ENCODE results near the gene CCDC110.

Gene CCDC110

GRCh38 chr4:185464183-185464582 lies 7.3 kb downstream of the CCDC110 start:
- H3K4me1 Mint-ChIP-seq (ENCODE audit: low read depth) = no peaks in the 10 kb centered on the region
- no peak overlapping the region for H3K27ac Mint-ChIP-seq
- H3K36me3 Mint-ChIP-seq (ENCODE audit: low read depth) = no peaks in the 10 kb centered on the region
- H3K9me3 Mint-ChIP-seq = no peaks in the 10 kb centered on the region
- peaks cover 24% of the 10 kb centered on the region for H3K27me3 Mint-ChIP-seq
- H3K4me3 Mint-ChIP-seq = no peak overlapping the region

DNA sequence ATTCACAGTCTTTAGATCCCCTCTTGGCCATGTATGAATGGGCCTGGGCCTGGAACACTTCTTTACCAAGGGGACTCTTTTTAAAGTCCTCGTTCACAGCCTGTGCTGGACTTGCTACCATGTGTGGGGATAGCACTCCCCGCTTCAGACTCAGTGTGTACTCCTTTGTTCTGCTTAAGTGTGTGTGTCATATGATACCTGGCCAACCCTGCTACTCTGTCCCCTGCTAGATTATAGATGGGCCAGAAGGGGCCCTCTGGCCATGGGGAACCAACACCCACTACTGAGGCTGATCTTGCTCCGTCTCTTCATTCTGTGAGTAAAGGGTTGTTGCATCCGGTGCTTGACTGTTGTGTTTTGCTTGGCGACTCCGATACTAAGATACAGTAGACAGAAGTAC lies 8.0 kb downstream of the CCDC110 start:
- no peaks in the 10 kb centered on the region for H3K36me3 Mint-ChIP-seq (ENCODE audit: low read depth)
- H3K27ac Mint-ChIP-seq = no peak overlapping the region
- H3K9me3 Mint-ChIP-seq = no peaks in the 10 kb centered on the region
- peaks cover 31% of the 10 kb centered on the region for H3K27me3 Mint-ChIP-seq
- H3K4me3 Mint-ChIP-seq = no peak overlapping the region
- H3K4me1 Mint-ChIP-seq (ENCODE audit: low read depth) = no peaks in the 10 kb centered on the region

DNA sequence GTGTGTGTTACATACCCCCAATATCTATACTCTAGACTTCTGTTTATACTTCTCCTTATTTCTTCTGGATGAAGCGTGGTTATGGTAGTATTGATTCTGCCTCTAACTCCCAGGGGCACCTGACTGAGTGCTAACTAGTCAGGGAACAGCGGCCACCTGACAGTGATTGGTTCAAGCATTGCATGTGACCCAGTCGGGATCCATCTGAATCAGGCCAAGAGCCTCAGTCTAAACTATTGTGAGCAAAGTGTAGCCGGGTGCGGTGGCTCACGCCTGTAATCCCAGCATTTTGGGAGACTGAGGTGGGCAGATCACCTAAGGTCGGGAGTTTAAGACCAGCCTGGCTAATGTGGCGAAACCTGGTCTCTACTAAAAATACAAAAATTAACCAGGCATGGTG lies 10.0 kb downstream of the CCDC110 start:
- Mint-ChIP-seq H3K36me3 (ENCODE audit: low read depth) (no peaks in the 10 kb centered on the region), H3K4me1 (ENCODE audit: low read depth) (no peaks in the 10 kb centered on the region), H3K27ac (no peak overlapping the region), H3K9me3 (no peaks in the 10 kb centered on the region), H3K4me3 (no peak overlapping the region), H3K27me3 (peaks cover 26% of the 10 kb centered on the region)

DNA sequence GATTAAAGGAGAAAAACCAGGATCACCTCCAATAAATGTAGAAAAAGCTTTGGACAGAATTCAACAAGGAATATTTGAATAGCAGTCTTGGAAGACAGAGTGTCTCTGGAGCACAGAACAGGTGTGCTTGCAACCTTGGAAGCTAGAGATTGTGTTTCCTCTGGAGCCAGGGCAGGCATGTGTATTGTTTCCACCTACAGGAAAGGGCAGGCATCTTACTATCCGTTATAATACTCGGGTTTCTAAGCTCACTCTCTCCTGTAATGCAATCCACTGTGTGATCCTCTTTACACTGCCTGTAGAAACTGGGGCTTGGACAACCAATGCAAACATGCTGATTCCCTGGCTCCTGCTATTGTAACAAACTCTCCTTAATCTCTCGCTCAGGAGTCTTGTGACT lies 14.4 kb downstream of the CCDC110 start:
- Mint-ChIP-seq H3K4me1 (ENCODE audit: low read depth) (no peaks in the 10 kb centered on the region), H3K27me3 (peaks cover 18% of the 10 kb centered on the region), H3K4me3 (no peak overlapping the region), H3K9me3 (no peaks in the 10 kb centered on the region), H3K36me3 (ENCODE audit: low read depth) (no peaks in the 10 kb centered on the region), H3K27ac (no peak overlapping the region)

DNA sequence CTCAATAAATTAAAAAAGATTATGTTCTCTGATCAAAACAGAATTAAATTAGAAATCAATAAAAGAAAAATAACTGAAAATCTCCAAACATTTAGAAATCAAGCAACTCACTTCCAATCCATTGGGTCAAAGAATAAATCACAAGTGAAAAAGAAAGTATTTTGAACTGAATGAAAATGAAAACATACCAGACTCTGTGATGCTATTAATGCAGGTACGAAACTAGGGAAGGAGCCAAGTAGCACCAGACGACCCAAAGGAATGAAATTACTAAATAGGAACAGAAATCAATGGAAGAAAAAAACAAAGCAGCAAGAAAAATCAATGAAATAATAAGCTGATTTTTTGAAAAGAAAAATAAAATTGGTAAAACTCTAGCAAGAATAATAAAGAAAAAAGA lies 15.4 kb downstream of the CCDC110 start:
- H3K4me1 Mint-ChIP-seq (ENCODE audit: low read depth) = no peaks in the 10 kb centered on the region
- no peaks in the 10 kb centered on the region for H3K36me3 Mint-ChIP-seq (ENCODE audit: low read depth)
- peaks cover 21% of the 10 kb centered on the region for H3K27me3 Mint-ChIP-seq
- no peak overlapping the region for H3K4me3 Mint-ChIP-seq
- no peaks in the 10 kb centered on the region for H3K9me3 Mint-ChIP-seq
- no peak overlapping the region for H3K27ac Mint-ChIP-seq

- H3K4me1 Mint-ChIP-seq (ENCODE audit: low read depth) = no peaks in the 10 kb centered on the region
- H3K27me3 Mint-ChIP-seq = peaks cover 21% of the 10 kb centered on the region
- no peak overlapping the region for H3K27ac Mint-ChIP-seq
- no peaks in the 10 kb centered on the region for H3K36me3 Mint-ChIP-seq (ENCODE audit: low read depth)
- no peaks in the 10 kb centered on the region for H3K9me3 Mint-ChIP-seq
- H3K4me3 Mint-ChIP-seq = no peak overlapping the region
These were observed 26.3 kb downstream of the CCDC110 start for GRCh38 chr4:185445209-185445608.

GRCh38 chr4:185441479-185441878 lies 30.1 kb downstream of the CCDC110 start:
- no peak overlapping the region for H3K4me3 Mint-ChIP-seq
- H3K27ac Mint-ChIP-seq = no peak overlapping the region
- no peaks in the 10 kb centered on the region for H3K9me3 Mint-ChIP-seq

DNA sequence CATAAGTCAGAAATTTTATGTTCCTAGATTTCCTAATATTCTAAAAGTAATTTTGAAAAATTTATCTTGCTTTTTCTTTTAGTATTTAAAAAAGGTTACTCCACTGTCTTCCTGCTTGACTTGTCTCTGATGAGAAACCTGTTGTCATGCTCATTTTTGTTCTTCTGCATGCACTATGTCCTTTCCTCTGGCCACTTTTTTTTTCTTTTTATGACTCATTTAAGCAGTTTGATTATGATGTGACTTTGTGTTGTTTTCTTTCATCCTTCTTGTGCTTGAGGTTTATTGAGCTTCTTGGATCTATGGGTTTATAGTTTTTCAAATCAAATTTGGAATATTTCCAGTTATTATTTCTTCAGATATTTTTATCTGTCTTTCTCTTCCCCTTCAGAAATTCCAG lies 33.7 kb downstream of the CCDC110 start:
- Mint-ChIP-seq H3K27me3 (peaks cover 19% of the 10 kb centered on the region), H3K27ac (no peak overlapping the region), H3K9me3 (no peaks in the 10 kb centered on the region), H3K4me3 (no peak overlapping the region), H3K4me1 (ENCODE audit: low read depth) (no peaks in the 10 kb centered on the region), H3K36me3 (ENCODE audit: low read depth) (no peaks in the 10 kb centered on the region)

More at GRCh38 chr4:185441479-185441878, 30.1 kb downstream of the CCDC110 start:
- Mint-ChIP-seq H3K36me3 (ENCODE audit: low read depth) (no peaks in the 10 kb centered on the region), H3K27me3 (peaks cover 15% of the 10 kb centered on the region), H3K4me1 (ENCODE audit: low read depth) (no peaks in the 10 kb centered on the region)

DNA sequence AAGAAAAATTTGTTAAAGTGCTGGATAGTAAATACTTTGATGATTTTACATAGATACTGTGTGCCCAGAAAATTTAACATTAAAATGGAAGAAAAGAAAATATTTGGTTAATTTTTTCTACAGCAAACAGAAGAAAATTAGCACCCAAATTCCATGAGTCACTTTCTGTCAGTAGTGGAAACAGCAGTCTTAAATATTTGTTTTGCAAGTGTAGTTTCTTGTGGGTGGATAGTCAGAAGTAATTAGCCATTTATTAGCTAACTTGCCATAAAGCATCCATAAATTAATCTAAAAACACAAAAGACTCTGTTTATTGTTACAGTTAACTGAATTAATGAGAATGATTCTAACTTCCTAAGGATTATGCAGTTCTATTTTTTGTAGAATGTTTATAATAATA lies 36.1 kb downstream of the CCDC110 start:
- no peak overlapping the region for H3K27ac Mint-ChIP-seq
- H3K9me3 Mint-ChIP-seq = no peaks in the 10 kb centered on the region
- H3K36me3 Mint-ChIP-seq (ENCODE audit: low read depth) = no peaks in the 10 kb centered on the region
- H3K4me3 Mint-ChIP-seq = no peak overlapping the region
- no peaks in the 10 kb centered on the region for H3K4me1 Mint-ChIP-seq (ENCODE audit: low read depth)
- peaks cover 11% of the 10 kb centered on the region for H3K27me3 Mint-ChIP-seq

- Mint-ChIP-seq H3K4me3 (no peak overlapping the region), H3K36me3 (ENCODE audit: low read depth) (no peaks in the 10 kb centered on the region), H3K4me1 (ENCODE audit: low read depth) (peaks cover 10% of the 10 kb centered on the region), H3K9me3 (no peaks in the 10 kb centered on the region), H3K27ac (no peak overlapping the region), H3K27me3 (peaks cover 4% of the 10 kb centered on the region)
These were observed 41.9 kb downstream of the CCDC110 start for GRCh38 chr4:185429660-185430059.

DNA sequence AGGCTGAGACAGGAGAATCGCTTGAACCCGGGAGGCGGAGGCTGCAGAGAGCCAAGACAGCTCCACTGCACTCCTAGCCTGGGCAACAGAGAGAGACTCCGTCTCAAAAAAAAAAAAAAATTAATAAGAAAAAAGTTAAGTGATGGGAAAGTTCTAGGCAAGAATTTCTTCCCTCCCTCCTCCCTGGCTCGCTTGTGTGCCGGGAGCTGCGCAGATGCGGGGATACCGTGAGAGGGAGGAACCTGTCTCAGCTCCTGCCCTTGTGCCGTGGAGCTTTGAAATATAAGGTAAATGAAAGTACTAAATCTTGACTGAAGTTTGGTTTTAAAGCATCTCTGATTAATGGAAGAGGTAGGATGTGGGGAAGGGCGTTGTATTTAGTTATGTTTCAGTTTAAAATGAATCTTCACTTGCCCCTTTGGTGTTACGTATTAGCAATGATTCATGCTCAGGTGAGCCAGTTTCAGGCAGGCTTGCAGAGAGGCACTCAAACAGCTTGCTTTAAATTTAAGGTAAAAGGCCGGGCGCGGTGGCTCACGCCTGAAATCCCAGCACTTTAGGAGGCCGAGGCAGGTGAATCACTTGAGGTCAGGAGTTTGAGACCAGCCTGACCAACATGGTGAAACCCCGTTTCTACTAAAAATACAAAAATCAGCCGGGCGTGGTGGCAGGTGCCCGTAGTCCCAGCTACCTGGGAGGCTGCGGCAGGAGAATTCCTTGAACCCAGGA lies 44.4 kb downstream of the CCDC110 start:
- peaks cover 24% of the 10 kb centered on the region for H3K4me1 Mint-ChIP-seq (ENCODE audit: low read depth)
- H3K9me3 Mint-ChIP-seq = no peaks in the 10 kb centered on the region
- H3K27ac Mint-ChIP-seq = no peak overlapping the region
- H3K36me3 Mint-ChIP-seq (ENCODE audit: low read depth) = no peaks in the 10 kb centered on the region
- peak overlapping the region; percentile 56 for H3K4me3 Mint-ChIP-seq
- H3K27me3 Mint-ChIP-seq = peaks cover 4% of the 10 kb centered on the region

DNA sequence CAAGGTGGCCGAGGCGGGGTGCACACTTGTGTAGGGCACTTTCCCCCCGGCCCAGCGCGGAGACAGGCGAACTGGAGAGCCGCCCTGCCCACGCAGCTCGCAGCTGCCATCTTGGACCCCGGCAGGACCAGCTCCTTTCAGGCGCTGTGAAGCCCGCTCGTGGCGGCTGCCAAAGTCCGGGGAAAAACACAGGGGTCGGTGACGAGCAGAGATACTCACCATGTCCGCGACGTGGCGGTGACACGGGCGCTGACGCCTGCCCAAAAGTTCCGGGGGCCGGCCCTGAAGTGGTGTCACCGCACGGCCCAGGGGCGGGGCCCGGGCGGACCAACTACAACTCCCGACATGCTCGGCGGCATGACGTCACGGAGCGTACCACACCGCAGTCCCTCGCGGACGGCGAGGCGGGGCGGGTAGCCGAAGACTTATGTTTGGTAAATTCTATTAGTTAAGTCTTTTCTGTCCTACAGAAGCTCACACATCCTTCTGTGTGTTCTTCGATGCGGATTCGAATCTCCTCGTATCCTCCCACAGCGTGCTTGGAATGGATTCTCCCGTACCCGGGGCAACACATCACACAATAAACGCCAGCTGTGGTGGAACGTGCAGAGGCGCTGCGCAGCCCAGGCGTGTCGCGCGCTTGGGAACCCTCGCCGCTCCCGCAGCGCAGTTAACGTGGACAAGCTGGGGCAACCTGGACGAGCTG lies 45.7 kb downstream of the CCDC110 start, which contains the start of gene UFSP2:
TSS of gene UFSP2 (minus strand) at position 318 of the 706 bp plus-strand sequence. CDS start at position 222, 96 bp downstream.
- Mint-ChIP-seq H3K4me3 (peak within 1 kb of the TSS; percentile 90), H3K4me1 (ENCODE audit: low read depth) (peaks cover 24% of the 10 kb centered on the region), H3K9me3 (no peaks in the 10 kb centered on the region), H3K36me3 (ENCODE audit: low read depth) (peaks cover 13% of the 10 kb centered on the region), H3K27me3 (peaks cover 4% of the 10 kb centered on the region), H3K27ac (peak within 1 kb of the TSS; percentile 100)

- peaks cover 18% of the 10 kb centered on the region for H3K36me3 Mint-ChIP-seq (ENCODE audit: low read depth)
- H3K4me3 Mint-ChIP-seq = peak overlapping the region; percentile 90
- peak overlapping the region; percentile 100 for H3K27ac Mint-ChIP-seq
- peaks cover 4% of the 10 kb centered on the region for H3K27me3 Mint-ChIP-seq
- peaks cover 24% of the 10 kb centered on the region for H3K4me1 Mint-ChIP-seq (ENCODE audit: low read depth)
- H3K9me3 Mint-ChIP-seq = no peaks in the 10 kb centered on the region
These were observed 46.5 kb downstream of the CCDC110 start for GRCh38 chr4:185424905-185425646.

- no peaks in the 10 kb centered on the region for H3K9me3 Mint-ChIP-seq
- H3K27ac Mint-ChIP-seq = no peak overlapping the region
- no peaks in the 10 kb centered on the region for H3K27me3 Mint-ChIP-seq
- H3K4me3 Mint-ChIP-seq = no peak overlapping the region
- H3K36me3 Mint-ChIP-seq (ENCODE audit: low read depth) = peaks cover 38% of the 10 kb centered on the region
- peaks cover 24% of the 10 kb centered on the region for H3K4me1 Mint-ChIP-seq (ENCODE audit: low read depth)
These were observed 50.0 kb downstream of the CCDC110 start for GRCh38 chr4:185421366-185422124.
